HepG2 (cell line): ENCODE measurements around the gene PBX4. TPM values are rescaled to one million over a fixed set of nuclear protein-coding genes. Genes with fewer than 3 reads are reported as not detected.
A peak's percentile ranks its signal among the peaks of the same experiment; 100 is the strongest.

ENCODE experiments used
- ARID4A ChIP-seq: sonication (generic); formaldehyde crosslinking; IDR thresholded peaks from 2 replicates; pipeline ENCODE4 v1.5.0; 2020; ENCODE audit warnings: mild to moderate bottlenecking, missing genetic modification reagents, borderline replicate concordance
- CTCF ChIP-seq: sonication (generic); formaldehyde crosslinking; IDR thresholded peaks from 2 replicates; pipeline ENCODE4 v1.5.0; 2020; ENCODE audit warnings: mild to moderate bottlenecking, missing genetic modification reagents, moderate library complexity
- MBD4 ChIP-seq: IDR thresholded peaks from 2 replicates; pipeline ENCODE4 v1.6.1; 2012; ENCODE audit warnings: low read length, inconsistent platforms, borderline replicate concordance
- TFAP4 ChIP-seq: sonication (generic); IDR thresholded peaks from 2 replicates; pipeline ENCODE4 v1.6.1; 2016; ENCODE audit warnings: low read depth, borderline replicate concordance
- ZNF318 ChIP-seq: sonication (generic); formaldehyde crosslinking; IDR thresholded peaks from 2 replicates; pipeline ENCODE4 v1.4.0; 2020; ENCODE audit warnings: mild to moderate bottlenecking, missing genetic modification reagents
- ZNF790 ChIP-seq: sonication (generic); formaldehyde crosslinking; IDR thresholded peaks from 2 replicates; pipeline ENCODE4 v1.8.0; 2022; ENCODE audit warnings: missing genetic modification reagents, mild to moderate bottlenecking, borderline replicate concordance
- polyA plus RNA-seq, 8 experiments: library from polyadenylated mRNA; depleted of rRNA in 3 of 8; stranded (reverse) in 7 of 8; unstranded in 1 of 8; fragments of >200 nt; fragmentation: Illumina TruSeq in 4 of 8; extraction: Trizol in 4 of 8; gene quantifications; 2 replicates each; pipeline versions ENCODE4 v1.2.1 to v1.2.3, GENCODE V29; 2011 to 2016; ENCODE audit warnings: low read depth in 4 of 8, missing spikeins in 1 of 8, mixed read lengths in 1 of 8; ENCODE audit not compliant: insufficient read depth in 1 of 8
- total RNA-seq, 5 experiments: library from RNA; depleted of rRNA; stranded (reverse); fragments of >200 nt; fragmentation: Illumina TruSeq; extraction: Trizol; gene quantifications; 2 replicates each; pipeline ENCODE4 v1.2.3, GENCODE V29; 2016; ENCODE audit warnings: low read depth in 1 of 5
- TF ChIP-seq, protein P1 (sequence below): sonication (generic); formaldehyde crosslinking; IDR thresholded peaks from 2 replicates; pipeline ENCODE4 v1.8.0; 2022; ENCODE audit warnings: missing genetic modification reagents, mild to moderate bottlenecking, moderate library complexity, borderline replicate concordance

The PBX4 gene
- total and polyA plus RNA-seq, 2 of the 13 experiments (the other 11 are each of a cell fraction or from before 2014, with no cell fraction given): not detected

- TF ChIP-seq ARID4A (CRISPR knock-in tag): peak; percentile 33; the same call in 1 of the 2 replicates
- TF ChIP-seq ZNF790 (CRISPR knock-in tag): no peak
- no peak for TF ChIP-seq ZNF318 (CRISPR knock-in tag)
- TF ChIP-seq TFAP4: no peak
- no peak for TF ChIP-seq MBD4
- TF ChIP-seq CTCF (CRISPR knock-in tag): peak; percentile 98
- TF ChIP-seq, protein P1, sequence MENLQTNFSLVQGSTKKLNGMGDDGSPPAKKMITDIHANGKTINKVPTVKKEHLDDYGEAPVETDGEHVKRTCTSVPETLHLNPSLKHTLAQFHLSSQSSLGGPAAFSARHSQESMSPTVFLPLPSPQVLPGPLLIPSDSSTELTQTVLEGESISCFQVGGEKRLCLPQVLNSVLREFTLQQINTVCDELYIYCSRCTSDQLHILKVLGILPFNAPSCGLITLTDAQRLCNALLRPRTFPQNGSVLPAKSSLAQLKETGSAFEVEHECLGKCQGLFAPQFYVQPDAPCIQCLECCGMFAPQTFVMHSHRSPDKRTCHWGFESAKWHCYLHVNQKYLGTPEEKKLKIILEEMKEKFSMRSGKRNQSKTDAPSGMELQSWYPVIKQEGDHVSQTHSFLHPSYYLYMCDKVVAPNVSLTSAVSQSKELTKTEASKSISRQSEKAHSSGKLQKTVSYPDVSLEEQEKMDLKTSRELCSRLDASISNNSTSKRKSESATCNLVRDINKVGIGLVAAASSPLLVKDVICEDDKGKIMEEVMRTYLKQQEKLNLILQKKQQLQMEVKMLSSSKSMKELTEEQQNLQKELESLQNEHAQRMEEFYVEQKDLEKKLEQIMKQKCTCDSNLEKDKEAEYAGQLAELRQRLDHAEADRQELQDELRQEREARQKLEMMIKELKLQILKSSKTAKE (CRISPR knock-in tag): no peak
Observed at GRCh38 chr19:19531951-19532805, 86.3 kb downstream of the PBX4 start (continued).
